ENCODE data around the gene OR5B3. TPM values are rescaled to one million over a fixed set of nuclear protein-coding genes. Genes with fewer than 3 reads are reported as not detected.

The OR5B3 gene
- total RNA-seq, 6 donors from 2014 or later: not detected

GRCh38 chr11:58390551-58391063 lies 16.1 kb downstream of the OR5B3 start:
- TF ChIP-seq CTCF (IDR thresholded peaks at IDR 0.05) (no peak), POLR2A (IDR thresholded peaks at IDR 0.05) (no peak), POLR2AphosphoS5 (IDR thresholded peaks at IDR 0.05) (no peak), EP300 (IDR thresholded peaks at IDR 0.05) (no peak)
- Histone ChIP-seq H3K36me3 (no peaks in the 10 kb centered on the region), H3K27ac (no peak overlapping the region), H3K4me3 (no peak overlapping the region), H3K9me3 (peaks cover 0 to 5% (median 0%) of the 10 kb centered on the region in 4 donors), H3K4me1 (no peaks in the 10 kb centered on the region), H3K27me3 (no peaks in the 10 kb centered on the region)
- WGBS, 2 donors: 89 to 100% methylated on average over 2 to 17 of the region's 18 CpGs
- ATAC-seq (ENCODE audit: low FRiP score in 2 of 2) (no peak), DNase-seq (peak in 1 of 2 donors; percentile 68)

GRCh38 chr11:58358969-58359368 lies 47.7 kb downstream of the OR5B3 start, which contains the start of gene OR5B17:
Gene OR5B17, minus strand, starts transcription at chr11:58359069. Its CDS starts 0 bp downstream, at chr11:58359069.
- DNase-seq: no peak
- Histone ChIP-seq H3K36me3 (no peaks in the 10 kb centered on the region), H3K27ac (no peak within 1 kb of the TSS), H3K4me1 (no peaks in the 10 kb centered on the region), H3K9me3 (no peaks in the 10 kb centered on the region), H3K27me3 (no peaks in the 10 kb centered on the region), H3K4me3 (no peak within 1 kb of the TSS)
- no peak for ATAC-seq (ENCODE audit: low FRiP score in 2 of 2)
- WGBS, 2 donors: 45% methylated on average over 1 of the region's 1 CpG
- TF ChIP-seq POLR2A (IDR thresholded peaks at IDR 0.05) (no peak), CTCF (IDR thresholded peaks at IDR 0.05) (no peak), EP300 (IDR thresholded peaks at IDR 0.05) (no peak), POLR2AphosphoS5 (IDR thresholded peaks at IDR 0.05) (no peak)

GRCh38 chr11:58354727-58355126 lies 51.9 kb downstream of the OR5B3 start:
- Histone ChIP-seq H3K4me1 (no peaks in the 10 kb centered on the region), H3K27ac (no peak overlapping the region), H3K36me3 (no peaks in the 10 kb centered on the region), H3K4me3 (no peak overlapping the region), H3K27me3 (no peaks in the 10 kb centered on the region), H3K9me3 (no peaks in the 10 kb centered on the region)
- TF ChIP-seq POLR2A (IDR thresholded peaks at IDR 0.05) (no peak), EP300 (IDR thresholded peaks at IDR 0.05) (no peak), CTCF (IDR thresholded peaks at IDR 0.05) (no peak), POLR2AphosphoS5 (IDR thresholded peaks at IDR 0.05) (no peak)
- ATAC-seq (ENCODE audit: low FRiP score in 2 of 2) (no peak), DNase-seq (no peak)
- WGBS, 2 donors: 83 to 85% methylated on average over 3 of the region's 3 CpGs

Other genes starting within 250 kb of the OR5B3 start
- not detected for gene OR9Q2, start 217.8 kb downstream of the OR5B3 start, total RNA-seq
- not detected for gene OR1S2, start 202.7 kb downstream of the OR5B3 start, total RNA-seq
- gene OR1S1, start 194.2 kb downstream of the OR5B3 start, total RNA-seq: under 1 TPM in 1 of 6 donors, not detected in 5; 0.61 TPM
- gene OR10Q1, start 178.0 kb downstream of the OR5B3 start, total RNA-seq: not detected
- gene OR10W1, start 138.6 kb downstream of the OR5B3 start, total RNA-seq: not detected
- not detected for gene OR5B17, start 47.8 kb downstream of the OR5B3 start, total RNA-seq
- gene OR5B2, start 21.2 kb upstream of the OR5B3 start, total RNA-seq: not detected
- gene OR5B12, start 35.4 kb upstream of the OR5B3 start, total RNA-seq: not detected
- gene OR5B21, start 101.2 kb upstream of the OR5B3 start, total RNA-seq: not detected
- 10 to 100 TPM; 17.2 to 52.8 (median 34.1) TPM for gene LPXN, start 169.0 kb upstream of the OR5B3 start, total RNA-seq
- 10 to 100 TPM; 21.0 to 53.2 (median 40.9) TPM for gene ZFP91, start 172.2 kb upstream of the OR5B3 start, total RNA-seq
- 1 to 10 TPM in 5 of 6 donors, under 1 TPM in 1; 0.33 to 5.4 (median 1.4) TPM for gene CNTF, start 215.8 kb upstream of the OR5B3 start, total RNA-seq

Measured in upper lobe of left lung (tissue), 6 donors.